Stimulated activated CD4-positive, alpha-beta T cell treated with anti-CD3 and anti-CD28 coated beads, Interleukin-12 subunit alpha, Interleukin-12 subunit beta, amount 100 ng/mL, for 24 hours (primary cell): ENCODE measurements around the gene PSENEN.

Source experiments
- DNase-seq, 2 experiments: peaks; one replicate each; pipeline ENCODE4 v3.0.0-alpha.2; 2020; ENCODE audit warnings: low read depth in 2 of 2

Gene PSENEN, protein sequence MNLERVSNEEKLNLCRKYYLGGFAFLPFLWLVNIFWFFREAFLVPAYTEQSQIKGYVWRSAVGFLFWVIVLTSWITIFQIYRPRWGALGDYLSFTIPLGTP

DNA sequence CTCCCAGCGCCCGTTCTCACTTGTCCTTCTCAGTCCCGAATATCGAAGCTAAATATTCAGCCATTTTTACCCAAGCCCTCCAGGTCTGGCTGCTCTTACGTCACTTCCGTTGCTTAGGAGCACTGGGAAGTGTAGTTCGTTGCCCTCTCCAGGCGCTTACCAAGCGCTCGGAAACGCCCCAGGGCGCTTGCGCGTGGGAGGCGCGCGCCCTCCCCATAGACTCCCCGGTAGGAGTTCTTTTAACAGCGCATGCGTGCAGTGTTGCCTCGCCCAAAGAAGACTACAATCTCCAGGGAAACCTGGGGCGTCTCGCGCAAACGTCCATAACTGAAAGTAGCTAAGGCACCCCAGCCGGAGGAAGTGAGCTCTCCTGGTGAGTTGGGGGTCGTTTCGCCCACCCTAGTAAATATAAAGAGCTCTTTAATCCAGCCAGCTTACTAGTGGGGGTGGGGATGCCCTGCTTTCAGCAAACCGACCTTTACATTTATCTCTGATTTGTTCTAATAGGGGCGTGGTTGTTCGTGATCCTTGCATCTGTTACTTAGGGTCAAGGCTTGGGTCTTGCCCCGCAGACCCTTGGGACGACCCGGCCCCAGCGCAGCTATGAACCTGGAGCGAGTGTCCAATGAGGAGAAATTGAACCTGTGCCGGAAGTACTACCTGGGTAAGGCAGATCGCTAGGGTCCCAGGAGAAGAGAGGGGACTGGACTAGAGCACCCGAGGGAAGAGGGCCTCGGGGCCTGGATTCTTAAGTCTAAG is at the start of gene PSENEN, which contains the start of gene U2AF1L4:
PSENEN (plus strand) TSS at position 324 of the 759 bp plus-strand sequence; CDS start at position 604, 280 bp downstream.
U2AF1L4 (minus strand) TSS at position 91 of the 759 bp plus-strand sequence; CDS start at position 64, 27 bp downstream.
- peak; percentile 89 to 91 for DNase-seq

DNA sequence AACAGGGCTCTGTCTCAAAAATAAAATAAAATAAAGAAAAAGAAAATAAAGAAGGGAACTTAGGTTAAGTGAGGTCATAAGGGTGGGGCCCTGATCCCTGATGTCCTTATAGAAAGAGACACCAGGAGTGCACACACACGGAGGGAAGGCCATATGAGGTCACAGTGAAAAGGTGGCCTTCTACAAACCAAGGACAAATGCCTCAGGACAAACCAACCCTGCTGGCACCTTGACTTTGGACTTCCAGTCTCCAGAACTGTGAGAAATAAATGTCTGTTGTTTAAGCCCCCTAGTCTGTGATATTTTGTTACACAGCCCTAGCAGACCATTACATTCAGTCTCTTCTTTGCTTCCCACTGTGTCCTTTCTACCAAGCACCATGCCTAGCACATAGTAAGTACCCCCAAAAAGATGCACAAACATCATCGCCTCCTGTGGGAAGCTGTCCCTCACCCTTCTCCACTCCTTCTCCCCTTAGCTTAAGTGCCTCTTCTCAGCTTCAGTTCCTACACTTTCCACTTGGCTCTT is 49.5 kb upstream of the PSENEN start:
- DNase-seq = no peak

DNA sequence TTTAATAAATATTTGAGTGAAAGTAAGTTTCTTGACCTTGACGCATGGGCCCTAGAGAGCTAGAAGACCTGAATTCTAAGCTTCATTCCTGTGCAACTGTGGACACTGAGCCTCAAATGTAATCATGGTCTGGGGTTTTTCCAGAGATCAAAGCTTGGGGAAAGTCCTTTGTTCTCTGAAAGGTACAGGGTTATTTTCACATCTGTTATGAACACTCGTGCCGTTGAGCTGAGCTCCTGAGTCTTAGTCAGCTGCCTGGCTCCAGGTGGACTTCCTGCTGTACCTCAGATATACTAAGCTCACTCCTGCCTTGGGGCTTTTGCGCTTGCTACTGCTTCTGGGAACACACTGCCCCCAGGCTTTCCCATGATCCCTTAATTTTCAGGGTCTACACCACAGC is 48.6 kb upstream of the PSENEN start:
- no peak for DNase-seq

DNA sequence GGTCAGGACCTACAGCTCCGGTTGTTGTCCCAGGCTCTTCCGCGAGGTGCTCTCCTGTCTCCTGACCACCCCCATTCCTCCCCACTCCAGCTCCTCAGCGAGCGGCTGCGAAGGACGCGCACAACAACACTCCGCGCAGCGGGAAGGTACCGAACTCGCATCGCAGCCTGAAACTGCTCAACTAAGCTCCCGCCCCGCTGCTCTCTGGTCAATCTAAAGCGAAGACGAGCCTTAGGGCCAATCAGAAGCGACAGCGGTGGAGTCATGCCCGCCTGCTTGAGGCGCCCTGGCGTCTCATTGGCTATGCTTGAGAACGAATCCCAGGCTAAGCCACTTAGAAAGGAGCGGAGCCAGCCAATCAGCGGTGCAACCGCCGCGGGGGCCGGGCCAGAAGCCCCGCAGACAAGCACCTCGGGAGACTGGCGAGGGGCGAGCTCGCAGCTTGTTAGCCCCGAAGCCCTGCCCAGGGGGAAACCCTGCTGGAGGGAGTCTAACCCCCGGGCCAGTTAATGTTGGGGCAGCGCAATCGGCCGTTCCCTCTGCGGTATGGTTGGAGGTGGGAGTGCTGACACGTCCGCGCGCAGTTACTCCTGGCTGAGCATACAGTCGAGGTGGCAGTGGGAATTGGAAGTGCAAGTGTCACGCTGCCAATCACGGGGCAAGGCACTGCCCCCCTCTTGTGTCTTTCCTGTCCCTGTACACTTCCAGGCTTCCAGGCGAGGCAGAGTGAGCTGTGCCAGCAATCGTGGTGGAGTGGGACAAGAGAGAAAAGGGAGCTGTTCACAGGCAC is 43.0 kb upstream of the PSENEN start:
- DNase-seq = peak; percentile 87 to 92

DNA sequence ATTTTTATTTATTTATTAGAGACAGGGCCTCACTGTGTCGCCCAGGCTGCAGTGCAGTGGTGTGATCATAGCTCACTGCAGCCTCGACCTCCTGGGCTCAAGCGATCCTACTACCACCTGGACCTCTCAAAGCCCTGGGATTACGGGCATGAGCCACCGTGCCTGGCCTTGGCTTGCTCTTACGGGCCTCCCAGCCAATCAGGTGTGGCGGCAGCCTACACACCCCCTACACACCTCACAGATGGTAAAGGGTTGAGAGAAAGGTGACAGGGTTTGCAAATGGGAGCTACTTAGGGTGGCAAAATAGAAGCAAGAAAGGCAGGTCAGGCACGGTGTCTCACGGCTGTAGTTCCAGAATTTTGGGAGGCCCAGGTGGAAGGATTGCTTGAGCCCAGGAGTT is 42.1 kb upstream of the PSENEN start:
- DNase-seq = no peak

DNA sequence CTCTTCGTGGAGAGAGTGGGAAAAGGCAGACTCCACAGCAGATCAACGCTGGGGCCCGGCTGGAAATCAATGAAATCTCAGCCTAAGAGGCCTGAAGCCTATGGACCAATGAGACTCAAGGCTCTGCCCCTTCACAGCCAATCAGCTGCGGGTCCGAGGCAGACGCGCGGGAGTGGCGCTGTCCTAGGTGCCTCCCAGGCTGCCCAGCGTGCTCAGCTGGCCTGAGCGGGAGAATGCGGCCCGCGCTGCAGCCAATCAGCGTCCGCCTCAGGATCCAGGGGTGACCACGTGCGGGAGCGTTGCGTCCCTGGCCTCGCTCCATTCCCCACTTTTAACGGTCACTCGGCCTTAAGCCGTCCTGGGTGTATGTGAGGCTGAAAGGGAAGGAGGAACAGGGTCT is 41.2 kb upstream of the PSENEN start, which contains the start of gene ZBTB32:
ZBTB32 (plus strand) TSS at position 341 of the 400 bp plus-strand sequence. CDS start 10,069 bp downstream, outside the sequence.
- no peak for DNase-seq

DNA sequence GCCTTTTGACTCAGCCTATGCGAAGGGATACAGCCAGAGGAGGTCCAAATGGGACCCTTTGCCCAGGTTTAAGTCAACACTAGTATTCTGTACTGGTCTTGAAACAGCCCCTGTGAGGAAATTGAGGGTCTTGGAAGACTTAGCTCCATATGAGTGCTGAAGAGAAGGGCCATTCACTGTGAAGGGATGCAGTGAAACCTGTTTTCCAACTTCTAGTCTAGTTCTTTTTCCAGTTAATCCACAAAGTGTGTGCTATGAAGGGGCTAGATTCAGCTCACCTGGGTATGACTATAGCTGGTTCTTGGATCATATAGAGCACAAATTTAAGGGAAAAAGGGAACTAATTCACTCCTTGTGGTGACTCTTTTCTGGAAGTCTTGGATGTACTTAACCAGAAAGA is 37.1 kb upstream of the PSENEN start:
- no peak for DNase-seq

DNA sequence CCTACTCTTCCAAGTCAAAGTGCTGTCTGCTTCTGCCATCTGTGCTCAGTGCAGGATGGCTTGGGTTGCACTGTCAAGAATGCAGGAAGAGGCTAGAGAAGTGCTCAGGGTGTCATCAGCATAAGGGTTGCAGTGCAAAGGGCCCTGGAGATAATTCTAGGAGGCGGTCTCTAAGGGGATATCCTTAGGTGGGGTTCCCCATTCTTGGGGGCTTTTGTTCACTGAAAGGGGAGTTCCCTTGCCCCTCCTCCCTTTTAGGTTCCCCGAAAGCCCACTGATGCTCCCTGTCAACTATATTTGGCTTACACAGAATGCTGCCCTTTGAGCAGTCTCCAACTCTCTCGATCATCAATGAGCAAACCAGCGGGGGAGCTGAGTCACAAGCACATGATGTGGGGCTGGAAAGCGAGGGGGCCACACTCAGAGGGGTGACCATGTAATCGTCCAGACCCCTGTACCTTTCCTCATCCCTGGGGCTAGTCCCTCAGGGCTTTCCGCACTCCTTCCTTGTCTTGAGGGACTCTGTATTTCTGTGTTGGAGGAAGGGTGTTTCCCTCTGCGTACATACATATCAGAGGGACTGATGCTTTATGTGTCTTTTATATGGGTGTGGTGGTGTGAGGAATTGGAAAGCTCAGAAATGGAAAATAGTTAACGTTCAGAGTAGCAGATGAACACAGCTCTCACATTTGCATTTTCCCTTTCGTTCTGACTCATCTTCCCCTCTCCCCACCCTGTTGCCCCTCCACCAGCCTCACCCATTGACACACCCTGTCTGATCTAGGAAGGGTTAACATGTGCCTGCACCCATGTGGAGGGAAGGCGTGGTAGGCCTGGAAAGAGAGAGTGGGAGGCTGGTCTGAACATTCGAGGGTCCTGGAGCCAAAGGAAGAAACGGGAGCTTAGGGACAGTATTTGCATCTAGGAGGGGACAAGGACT is 34.4 kb upstream of the PSENEN start:
- peak in 1 of 2 experiments; percentile 43 for DNase-seq

DNA sequence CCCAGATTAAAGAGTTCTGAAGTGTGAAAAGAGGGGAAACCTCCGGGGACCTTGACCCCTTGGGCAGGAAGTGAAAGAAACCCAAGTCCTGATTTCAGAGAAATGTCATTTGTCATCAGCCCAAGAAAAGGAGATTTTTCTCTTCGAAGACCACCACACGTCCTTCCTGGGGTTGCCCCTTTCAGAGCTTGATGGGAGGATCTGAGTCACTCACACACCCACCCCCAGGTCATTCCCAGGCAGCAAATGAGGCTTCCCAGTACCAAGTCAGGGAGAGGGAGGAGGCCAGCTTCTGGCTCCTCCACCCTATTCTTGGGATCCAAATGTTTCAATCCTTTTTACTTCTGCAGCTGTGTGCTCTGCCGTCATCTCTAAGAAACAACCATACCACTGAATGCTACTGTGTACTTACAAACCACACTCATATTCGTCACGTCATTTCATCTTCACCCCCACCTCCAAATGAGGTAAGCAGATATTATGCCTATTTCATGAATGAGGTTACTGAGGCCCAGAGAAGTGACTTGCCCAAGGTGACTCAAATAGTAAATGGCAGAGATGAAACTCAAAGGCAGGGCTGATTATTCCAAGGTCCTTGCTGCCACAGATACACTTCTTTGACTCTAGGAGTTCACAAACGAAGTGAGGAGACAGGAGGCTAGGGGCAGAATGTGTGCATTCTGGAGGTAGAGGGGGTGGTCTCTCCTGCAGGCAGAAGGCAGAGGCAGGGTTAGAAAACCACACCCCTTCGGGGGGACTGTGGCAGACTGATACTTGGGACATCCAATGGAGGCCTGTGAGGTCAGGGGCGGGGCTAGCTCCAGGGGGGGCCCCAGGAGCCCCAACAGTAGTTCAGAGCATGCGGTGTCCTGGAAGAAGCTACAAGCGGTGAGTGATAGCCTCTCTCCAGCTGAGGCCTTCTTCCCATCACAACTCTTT is 32.6 kb upstream of the PSENEN start:
- DNase-seq = peak; percentile 62 to 83

DNA sequence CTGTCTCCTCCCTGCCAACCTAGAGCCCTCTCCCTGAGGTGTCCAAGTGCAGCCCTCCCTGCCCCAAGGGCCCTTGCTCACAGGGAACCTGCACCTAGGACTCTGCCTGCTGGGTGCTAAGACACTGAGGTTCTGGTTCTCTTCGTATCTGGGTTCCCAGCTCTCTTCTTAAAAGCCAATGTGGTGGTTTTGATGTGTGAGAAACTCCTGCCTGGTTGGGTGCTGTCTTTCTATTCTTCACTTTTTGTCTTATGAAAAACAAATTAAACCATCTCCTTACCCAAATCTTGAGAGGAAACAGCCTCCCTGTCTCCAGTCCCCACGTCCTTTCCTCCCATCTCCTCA is 32.0 kb upstream of the PSENEN start:
- no peak for DNase-seq

DNA sequence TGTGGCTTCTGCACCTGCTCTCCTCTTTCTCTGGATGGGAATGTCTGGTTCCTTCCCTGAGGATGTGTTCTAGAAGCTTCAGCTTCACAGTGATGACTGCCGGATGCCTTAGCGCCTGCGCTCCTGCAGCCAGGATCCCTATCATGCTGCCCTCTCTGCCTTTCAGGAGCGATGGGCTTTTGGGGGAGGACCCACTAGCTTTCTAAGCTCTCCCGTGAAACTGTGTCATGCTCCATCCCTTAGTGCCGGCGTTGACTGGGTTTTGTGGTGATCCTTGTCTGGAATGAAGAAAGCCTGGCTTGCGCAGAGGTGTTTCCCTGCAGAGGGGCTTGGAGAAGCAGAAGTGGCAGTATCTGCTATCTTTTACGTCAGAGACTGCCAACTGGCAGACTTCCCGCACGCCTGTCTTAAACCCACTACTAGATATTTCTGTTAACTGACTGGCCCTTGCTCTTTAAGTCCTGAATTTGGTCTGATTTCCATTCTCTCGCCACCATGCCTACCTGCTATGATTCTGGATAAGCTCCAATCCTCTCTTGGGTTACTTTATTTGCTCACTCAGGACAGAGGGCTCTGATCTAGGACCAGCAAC is 31.5 kb upstream of the PSENEN start:
- DNase-seq = no peak

DNA sequence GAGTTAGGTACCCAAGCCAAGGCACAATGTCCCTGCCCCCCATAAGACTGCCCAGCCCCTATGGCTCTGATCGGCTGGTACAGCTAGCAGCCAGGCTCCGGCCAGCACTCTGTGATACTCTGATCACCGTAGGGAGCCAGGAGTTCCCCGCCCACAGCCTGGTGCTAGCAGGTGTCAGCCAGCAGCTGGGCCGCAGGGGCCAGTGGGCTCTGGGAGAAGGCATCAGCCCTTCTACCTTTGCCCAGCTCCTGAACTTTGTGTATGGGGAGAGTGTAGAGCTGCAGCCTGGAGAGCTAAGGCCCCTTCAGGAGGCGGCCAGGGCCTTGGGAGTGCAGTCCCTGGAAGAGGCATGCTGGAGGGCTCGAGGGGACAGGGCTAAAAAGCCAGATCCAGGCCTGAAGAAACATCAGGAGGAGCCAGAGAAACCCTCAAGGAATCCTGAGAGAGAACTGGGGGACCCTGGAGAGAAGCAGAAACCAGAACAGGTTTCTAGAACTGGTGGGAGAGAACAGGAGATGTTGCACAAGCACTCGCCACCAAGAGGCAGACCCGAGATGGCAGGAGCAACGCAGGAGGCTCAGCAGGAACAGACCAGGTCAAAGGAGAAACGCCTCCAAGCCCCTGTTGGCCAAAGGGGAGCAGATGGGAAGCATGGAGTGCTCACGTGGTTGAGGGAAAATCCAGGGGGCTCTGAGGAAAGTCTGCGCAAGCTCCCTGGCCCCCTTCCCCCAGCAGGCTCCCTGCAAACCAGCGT is 30.7 kb upstream of the PSENEN start:
- no peak for DNase-seq

DNA sequence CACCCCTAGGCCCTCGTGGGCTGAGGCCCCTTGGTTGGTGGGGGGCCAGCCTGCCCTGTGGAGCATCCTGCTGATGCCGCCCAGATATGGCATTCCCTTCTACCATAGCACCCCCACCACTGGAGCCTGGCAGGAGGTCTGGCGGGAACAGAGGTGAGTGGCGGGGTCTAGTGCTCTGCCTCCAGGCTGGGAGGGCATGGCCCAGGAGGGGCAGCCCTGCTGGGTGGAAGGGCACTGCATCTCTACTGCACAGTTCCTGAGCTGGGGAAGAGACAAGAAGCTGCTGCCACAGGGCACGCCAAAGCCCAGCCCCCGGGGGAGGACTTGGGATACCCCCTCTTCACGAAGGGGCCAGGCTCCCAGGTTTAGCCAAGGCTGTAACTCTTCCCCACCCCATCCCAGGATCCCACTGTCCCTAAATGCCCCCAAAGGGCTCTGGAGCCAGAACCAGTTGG is 30.1 kb upstream of the PSENEN start:
- no peak for DNase-seq

DNA sequence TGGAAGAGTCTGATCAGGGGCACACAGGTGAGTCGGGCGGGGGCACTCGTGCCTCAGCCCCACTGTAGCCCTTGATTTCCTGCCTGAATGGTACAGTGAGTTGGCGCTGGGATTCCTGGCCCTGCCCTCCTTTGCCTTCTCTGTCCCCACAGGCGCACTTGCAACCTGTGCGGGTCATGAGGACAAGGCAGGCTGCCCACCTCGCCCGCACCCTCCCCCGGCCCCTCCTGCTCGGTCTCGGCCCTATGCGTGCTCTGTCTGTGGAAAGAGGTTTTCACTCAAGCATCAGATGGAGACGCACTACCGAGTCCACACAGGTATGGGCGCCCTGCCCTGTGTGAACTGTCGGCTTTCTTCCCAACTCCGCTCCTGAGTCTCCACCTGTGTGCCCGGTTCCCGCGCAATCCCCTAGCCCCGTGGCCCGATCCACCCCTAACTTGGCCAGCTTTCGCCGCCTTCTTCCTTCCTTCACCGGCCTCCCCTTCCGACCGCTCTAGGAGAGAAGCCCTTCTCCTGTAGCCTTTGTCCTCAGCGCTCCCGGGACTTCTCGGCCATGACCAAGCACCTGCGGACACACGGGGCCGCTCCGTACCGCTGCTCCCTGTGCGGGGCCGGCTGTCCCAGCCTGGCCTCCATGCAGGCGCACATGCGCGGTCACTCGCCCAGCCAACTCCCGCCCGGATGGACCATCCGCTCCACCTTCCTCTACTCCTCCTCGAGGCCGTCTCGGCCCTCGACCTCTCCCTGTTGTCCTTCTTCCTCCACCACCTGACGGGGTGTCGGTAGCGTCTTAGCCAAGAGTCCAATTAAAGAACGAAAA is 29.3 kb upstream of the PSENEN start:
- DNase-seq = no peak

DNA sequence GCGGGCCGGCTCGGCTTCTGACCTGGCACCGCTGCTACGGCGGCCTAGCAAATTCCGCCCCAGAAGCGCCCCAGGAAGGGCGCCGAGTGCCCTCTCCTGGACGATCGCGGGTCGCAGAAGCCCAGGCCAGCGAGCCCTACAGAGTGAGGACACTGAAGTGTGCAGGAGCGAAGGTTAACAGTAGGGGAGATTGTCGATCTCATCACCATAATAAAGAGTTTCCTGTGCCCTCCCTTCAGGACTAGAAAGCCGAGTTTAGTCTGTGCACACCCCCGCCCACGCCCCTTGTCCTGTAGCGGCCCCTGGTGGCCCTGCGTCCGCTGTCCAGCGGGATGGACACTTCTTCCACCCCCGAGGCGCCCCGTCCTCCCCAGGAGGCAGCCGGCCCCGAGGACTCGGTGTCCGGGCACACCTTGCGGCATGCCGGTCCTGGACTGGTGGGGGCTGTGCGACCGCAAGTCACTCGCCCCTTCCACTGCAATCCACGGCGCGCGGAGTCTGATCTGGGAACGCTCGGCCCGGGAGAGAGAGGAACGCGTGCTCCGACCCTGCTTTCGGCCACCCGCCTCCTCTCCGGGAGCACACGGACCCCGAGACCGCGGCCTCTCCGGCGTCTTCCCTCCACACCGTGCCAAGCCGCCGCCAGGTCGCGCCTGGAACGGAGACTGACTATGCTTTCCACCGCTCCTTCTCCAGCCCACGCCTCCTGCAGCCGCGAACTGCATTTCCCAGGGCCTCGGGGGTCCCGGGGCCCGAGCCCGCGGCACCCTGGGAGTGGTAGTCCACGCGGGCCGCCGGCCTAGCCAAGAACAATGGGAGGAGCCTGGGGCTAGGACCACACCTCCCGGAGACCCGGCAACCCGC is 28.4 kb upstream of the PSENEN start:
- DNase-seq = peak; percentile 93 to 94

DNA sequence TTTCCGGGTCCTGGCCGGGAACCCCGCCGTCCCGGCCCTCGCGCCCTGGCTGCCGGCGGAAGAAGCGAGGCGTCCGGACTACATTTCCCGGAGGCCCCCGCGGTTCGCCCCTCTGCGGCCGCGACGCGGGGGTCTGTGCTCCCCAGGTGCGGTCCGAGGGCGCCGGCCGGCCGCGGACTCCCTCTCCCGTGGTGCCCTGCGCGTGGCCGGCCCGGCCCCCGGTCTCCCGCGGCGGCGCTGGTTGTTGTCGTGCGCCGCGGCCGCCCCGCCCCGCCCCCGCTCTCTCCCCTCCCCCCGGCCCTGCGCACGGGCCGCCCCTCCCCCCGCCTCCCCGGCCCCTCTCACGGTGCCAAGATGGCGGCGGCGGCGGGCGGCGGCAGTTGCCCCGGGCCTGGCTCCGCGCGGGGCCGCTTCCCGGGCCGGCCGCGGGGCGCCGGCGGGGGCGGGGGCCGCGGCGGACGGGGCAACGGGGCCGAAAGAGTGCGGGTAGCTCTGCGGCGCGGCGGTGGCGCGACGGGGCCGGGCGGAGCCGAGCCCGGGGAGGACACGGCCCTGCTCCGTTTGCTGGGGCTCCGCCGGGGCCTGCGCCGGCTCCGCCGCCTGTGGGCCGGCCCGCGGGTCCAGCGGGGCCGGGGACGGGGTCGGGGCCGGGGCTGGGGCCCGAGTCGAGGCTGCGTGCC is 27.6 kb upstream of the PSENEN start, which contains the start of gene KMT2B:
KMT2B (plus strand) TSS at position 339 of the 680 bp plus-strand sequence; CDS start at position 355, 16 bp downstream.
- DNase-seq = no peak
